ENCODE measurements around the gene LIMK1.
"Not testable (repeated sequence)": the region's sequence is repeated elsewhere in the genome, so short reads cannot be mapped to it uniquely, and the experiment has no call there.

LIMK1 gene

DNA sequence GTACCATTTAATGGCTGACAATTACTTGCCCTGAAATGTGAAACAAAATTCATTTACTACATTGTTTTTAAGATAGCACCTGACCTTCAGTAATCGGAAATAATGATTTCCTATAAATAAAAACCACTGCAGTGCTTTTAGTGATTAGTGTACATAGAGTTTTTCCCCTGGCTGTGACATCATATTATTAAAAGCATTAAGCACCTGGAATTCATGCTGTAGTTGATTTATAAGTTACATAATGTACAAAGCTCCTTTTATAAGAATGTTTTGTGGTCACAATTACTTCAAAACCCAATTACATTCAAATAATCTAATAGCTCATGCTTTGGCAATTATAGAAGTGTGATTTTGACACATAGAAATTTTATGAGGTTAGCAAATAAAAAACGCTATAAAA, 46.3 kb downstream of the LIMK1 start:
- DNase-seq, result no peak

- DNase-seq, result no peak
Measured at GRCh38 chr7:74130518-74130917, 46.9 kb downstream of the LIMK1 start.

GRCh38 chr7:74134117-74134620, 50.6 kb downstream of the LIMK1 start:
- DNase-seq, result no peak

DNA sequence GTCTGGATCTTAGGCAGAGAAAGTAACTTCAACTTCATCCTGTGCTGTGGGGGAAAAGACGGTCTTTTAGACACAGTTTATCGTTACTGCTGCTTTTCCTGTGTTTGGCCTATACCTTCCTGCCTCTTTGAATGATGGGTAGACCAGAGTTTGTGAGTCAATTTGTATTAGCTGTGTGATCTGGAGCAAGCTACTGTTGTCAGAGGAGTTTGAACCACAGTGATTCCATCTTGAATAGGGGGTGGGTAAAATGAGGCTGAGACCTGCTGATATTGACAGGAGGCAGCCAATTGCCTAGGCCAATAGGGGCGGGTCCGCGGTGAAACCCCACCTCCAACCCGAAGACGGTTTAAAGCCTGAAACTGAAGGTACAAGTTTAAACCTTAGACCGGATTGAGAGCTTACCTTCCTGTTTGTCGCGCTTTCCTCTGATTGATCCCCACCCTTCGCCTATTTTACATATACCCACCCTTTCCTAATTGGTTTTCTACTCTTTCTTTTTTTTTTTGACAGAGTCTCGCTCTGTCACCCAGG, 54.8 kb downstream of the LIMK1 start:
- no peak for DNase-seq

DNA sequence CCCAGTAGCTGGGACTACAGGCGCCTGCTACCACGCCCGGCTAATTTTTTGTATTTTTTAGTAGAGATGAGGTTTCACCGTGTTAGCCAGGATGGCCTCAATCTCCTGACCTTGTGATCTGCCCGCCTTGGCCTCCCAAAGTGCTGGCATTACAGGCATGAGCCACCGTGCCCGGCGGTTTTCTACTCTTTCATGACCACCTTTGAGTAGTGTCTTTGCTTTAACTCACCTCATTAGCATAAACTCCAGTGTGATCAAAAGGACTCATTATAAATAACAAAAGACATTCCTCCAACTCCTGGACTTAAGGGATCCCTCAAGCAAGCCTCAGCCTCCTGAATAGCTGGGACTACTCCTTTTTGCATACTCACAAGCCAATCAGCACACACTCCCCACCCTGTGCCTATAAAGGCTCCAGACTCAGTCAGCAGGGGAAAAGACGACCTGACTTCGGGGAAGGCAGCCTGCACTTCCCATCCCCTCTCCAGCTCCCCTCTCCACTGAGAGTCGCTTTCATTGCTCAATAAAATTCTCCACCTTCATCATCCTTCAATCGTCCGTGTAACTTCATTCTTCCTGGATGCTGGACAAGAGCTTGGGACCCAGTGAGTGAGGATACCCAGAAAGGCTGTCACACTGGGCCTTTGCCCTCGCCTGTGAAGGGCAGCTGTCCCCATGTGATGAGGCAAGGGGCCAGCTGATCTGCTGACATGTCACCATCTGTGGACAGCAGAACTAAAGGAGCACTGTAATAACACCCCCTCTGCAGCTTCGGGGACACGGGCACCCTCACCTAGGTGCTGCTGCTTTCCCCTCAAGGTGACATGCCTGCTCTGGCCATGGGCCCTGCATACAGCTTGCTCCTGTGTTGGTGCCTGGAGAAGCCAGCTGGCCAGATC, 55.6 kb downstream of the LIMK1 start:
- no peak for DNase-seq

- DNase-seq, result no peak
Measured at GRCh38 chr7:74141705-74142104, 58.1 kb downstream of the LIMK1 start.

GRCh38 chr7:74143383-74143782, 59.8 kb downstream of the LIMK1 start:
- no peak for DNase-seq

DNA sequence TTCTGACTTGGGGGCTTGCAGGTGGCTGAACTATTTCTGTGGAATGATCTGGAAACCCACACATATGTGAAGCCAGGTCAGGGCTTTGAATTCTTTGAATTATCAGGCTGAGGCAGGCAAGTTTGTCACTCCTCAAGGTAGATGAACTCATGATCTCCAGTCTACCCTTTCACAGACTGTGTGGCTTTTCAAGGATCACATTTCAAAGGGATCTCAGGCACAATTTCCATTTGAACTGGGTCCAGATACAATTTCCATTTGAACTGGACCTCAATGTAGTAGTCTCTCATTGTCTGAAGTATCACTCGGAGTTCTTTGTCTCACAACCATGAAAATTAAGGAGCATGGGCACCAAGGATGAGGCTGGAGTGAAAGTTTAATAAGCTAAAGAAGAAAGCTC, 64.9 kb downstream of the LIMK1 start:
- no peak for DNase-seq

GRCh38 chr7:74149071-74149470, 65.5 kb downstream of the LIMK1 start:
- no peak for DNase-seq

- DNase-seq, result no peak
Measured at GRCh38 chr7:74149603-74150002, 66.0 kb downstream of the LIMK1 start.

DNA sequence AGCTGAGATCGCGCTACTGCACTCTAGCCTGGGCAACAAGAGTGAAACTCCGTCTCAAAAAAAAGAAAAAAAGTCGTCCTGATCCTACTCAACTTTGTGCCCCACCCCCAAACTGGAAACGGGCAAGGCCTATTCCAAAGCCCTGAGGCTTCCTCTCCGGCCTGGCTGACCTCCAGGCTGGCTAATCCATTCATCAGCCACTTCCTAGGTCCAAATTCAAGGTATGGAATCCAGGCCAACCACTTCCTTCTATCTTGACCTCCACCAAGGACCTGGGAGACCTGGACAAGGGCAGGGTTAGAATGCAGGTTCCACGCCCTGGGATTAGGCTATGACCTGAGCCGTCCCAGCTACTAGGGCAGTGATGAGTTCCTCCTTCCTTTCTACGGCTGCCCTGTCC, 70.1 kb downstream of the LIMK1 start:
- DNase-seq, result no peak

- DNase-seq, result no peak
Measured at GRCh38 chr7:74155810-74156395, 72.3 kb downstream of the LIMK1 start.

DNA sequence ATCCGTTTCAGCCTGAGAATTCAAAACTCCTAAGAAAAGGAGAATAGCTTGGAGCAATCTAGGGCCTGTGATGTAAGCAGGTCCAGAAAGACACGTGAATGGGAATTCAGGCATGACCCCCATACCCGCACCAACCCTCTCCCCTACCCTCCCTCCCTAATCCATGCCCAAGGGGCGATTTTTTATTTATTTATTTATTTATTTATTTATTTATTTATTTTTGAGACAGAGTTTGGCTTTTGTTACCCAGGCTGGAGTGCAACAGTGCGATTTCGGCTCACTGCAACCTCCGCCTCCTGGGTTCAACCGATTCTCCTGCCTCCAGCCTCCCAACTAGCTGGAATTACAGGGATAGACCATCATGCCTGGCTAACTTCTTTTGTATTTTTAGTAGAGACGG, 74.0 kb downstream of the LIMK1 start:
- DNase-seq, result no peak

DNA sequence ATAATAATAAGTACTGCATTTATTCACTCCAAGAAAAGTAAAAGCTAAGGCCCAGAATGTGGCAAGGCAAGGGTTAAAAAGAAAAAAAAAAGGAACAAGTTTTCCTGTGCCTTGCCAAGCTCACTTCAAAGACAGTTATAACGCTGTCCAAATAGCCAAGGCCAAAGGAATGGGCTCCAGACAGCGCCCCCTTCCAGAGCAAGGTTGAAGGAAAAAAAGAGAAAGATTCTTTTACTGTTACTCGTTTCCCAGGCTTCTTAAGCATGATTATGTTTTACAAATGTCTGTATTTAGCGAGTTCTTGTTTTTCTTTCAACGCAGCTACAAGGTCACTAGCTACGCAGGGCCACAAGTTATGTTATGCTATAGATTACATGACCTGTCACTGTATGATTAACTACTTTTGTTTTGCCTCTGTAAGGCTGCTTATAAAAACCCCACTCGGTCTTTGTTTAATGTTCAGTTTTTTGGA, 81.4 kb downstream of the LIMK1 start:
- no peak for DNase-seq

DNA sequence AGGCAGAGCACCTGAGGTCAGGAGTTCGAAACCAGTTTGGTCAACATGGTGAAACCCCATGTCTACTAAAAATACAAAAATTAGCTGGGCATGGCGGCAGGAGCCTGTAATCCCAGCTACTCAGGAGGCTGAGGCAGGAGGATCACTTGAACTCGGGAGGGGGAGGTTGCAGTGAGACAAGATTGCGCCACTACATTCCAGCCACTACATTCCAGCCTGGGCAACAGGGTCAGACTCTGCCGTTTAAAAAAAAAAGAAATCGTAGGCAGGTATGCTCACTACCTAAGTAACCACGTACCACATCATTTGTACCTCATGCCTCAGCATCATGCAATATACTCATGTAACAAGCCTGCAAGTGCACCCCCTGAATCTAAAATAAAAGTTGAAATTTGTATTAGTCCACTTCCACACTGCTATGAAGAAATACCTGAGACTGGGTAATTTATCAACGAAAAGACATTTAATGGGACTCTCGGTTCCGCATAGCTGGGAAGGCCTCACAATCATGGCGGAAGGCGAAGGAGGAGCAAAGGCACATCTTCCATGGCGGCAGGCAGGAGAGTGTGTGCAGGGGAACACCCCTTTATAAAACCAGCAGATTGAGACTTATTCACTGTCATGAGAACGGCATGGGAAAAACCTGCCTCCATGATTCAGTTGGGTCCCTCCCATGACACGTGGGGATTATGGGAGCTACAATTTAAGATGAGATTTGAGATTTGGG, 82.4 kb downstream of the LIMK1 start:
- no peak for DNase-seq

DNA sequence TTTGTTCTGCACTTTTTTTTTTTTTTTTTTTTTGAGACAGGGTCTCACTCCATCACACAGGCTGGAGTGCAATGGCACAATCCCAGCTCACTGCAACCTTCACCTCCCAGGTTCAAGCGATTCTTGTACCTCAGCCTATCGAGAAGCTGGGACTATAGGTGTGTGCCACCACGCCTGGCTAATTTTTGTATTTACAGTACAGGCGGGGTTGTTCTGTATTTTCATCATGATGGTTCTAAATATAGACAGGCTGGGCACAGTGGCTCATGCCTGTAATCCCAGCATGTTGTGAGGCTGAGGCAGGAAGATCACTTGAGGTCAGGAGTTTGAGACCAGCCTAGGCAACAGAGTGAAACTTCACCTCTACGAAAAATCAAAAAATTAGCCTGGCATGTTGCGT, 83.7 kb downstream of the LIMK1 start:
- DNase-seq, result not testable (repeated sequence)
